ENCODE results near the gene PRDM11.

The PRDM11 gene

GRCh38 chr11:45158210-45158731, 11.8 kb downstream of the PRDM11 start:
- no peak for DNase-seq

- DNase-seq = no peak
Observed at GRCh38 chr11:45158891-45159605, 12.6 kb downstream of the PRDM11 start.

GRCh38 chr11:45159781-45160365, 13.4 kb downstream of the PRDM11 start:
- DNase-seq = no peak

GRCh38 chr11:45161252-45162063, 15.0 kb downstream of the PRDM11 start:
- no peak for DNase-seq

- DNase-seq = no peak
Observed at GRCh38 chr11:45162064-45162375, 15.6 kb downstream of the PRDM11 start.

GRCh38 chr11:45162916-45163879, 16.8 kb downstream of the PRDM11 start:
- no peak for DNase-seq

- peak in 1 of 2 experiments; percentile 27 for DNase-seq
Observed at GRCh38 chr11:45163956-45164575, 17.6 kb downstream of the PRDM11 start.

- DNase-seq = no peak
Observed at GRCh38 chr11:45165386-45165785, 18.9 kb downstream of the PRDM11 start.

- DNase-seq = no peak
Observed at GRCh38 chr11:45165806-45166603, 19.6 kb downstream of the PRDM11 start.

- DNase-seq = no peak
Observed at GRCh38 chr11:45166604-45166897, 20.1 kb downstream of the PRDM11 start.

GRCh38 chr11:45167283-45167682, 20.8 kb downstream of the PRDM11 start:
- DNase-seq = no peak

GRCh38 chr11:45168366-45169130, 22.1 kb downstream of the PRDM11 start:
- DNase-seq = no peak

GRCh38 chr11:45169310-45170072, 23.1 kb downstream of the PRDM11 start:
- no peak for DNase-seq

- DNase-seq = no peak
Observed at GRCh38 chr11:45170484-45170883, 24.0 kb downstream of the PRDM11 start.

GRCh38 chr11:45171550-45171949, 25.1 kb downstream of the PRDM11 start:
- DNase-seq = no peak

GRCh38 chr11:45173064-45173463, 26.6 kb downstream of the PRDM11 start:
- DNase-seq = no peak

GRCh38 chr11:45174168-45174835, 27.9 kb downstream of the PRDM11 start:
- no peak for DNase-seq

GRCh38 chr11:45174963-45175362, 28.5 kb downstream of the PRDM11 start:
- DNase-seq = no peak

GRCh38 chr11:45176996-45177395, 30.6 kb downstream of the PRDM11 start:
- DNase-seq = no peak
